ENCODE data around the gene NMBR.

DNA sequence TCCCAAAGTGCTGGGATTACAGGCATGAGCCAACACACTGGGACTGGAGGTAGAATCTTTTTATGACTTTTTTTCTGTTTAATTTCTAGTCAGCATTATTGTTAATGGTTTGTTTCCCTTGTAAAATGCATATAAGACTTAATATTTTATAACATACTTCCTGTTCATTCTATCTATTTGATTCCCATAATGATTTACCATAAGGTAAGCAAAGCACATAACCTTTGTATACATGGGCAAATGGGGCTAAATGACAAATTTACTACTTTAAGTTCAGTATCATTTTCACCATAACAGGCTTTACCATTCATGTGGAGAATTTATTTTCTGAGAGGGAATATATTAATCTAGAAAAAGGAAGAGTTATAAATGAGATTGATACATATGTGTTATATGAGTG is 24.4 kb upstream of the NMBR start:
- TF ChIP-seq, protein P1, sequence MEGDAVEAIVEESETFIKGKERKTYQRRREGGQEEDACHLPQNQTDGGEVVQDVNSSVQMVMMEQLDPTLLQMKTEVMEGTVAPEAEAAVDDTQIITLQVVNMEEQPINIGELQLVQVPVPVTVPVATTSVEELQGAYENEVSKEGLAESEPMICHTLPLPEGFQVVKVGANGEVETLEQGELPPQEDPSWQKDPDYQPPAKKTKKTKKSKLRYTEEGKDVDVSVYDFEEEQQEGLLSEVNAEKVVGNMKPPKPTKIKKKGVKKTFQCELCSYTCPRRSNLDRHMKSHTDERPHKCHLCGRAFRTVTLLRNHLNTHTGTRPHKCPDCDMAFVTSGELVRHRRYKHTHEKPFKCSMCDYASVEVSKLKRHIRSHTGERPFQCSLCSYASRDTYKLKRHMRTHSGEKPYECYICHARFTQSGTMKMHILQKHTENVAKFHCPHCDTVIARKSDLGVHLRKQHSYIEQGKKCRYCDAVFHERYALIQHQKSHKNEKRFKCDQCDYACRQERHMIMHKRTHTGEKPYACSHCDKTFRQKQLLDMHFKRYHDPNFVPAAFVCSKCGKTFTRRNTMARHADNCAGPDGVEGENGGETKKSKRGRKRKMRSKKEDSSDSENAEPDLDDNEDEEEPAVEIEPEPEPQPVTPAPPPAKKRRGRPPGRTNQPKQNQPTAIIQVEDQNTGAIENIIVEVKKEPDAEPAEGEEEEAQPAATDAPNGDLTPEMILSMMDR (conservative IDR thresholded peaks at IDR 0.05): no peak
- TF ChIP-seq EZH2 (IDR thresholded peaks at IDR 0.05; ENCODE audit: low read depth): no peak
